HepG2 (cell line): ENCODE data around the gene UQCC5. TPM values are rescaled to one million over a fixed set of nuclear protein-coding genes. Genes with fewer than 3 reads are reported as not detected.
A peak's percentile ranks its signal among the peaks of the same experiment; 100 is the strongest.

Experiments
- AKAP8 ChIP-seq: sonication (generic); formaldehyde crosslinking; IDR thresholded peaks from 2 replicates; pipeline ENCODE4 v1.5.1; 2020; ENCODE audit warnings: mild to moderate bottlenecking, missing genetic modification reagents
- ATRX ChIP-seq: sonication (generic); formaldehyde crosslinking; IDR thresholded peaks from 2 replicates; pipeline ENCODE4 v1.4.0; 2020; ENCODE audit warnings: missing genetic modification reagents, borderline replicate concordance
- CHCHD3 ChIP-seq: sonication (generic); formaldehyde crosslinking; IDR thresholded peaks from 2 replicates; pipeline ENCODE4 v1.8.0; 2022; ENCODE audit warnings: mild to moderate bottlenecking, missing genetic modification reagents, moderate library complexity
- HDAC2 ChIP-seq: sonication (generic); formaldehyde crosslinking; IDR thresholded peaks from 2 replicates; pipeline ENCODE4 v1.4.0; 2020; ENCODE audit warnings: missing genetic modification reagents
- KLF15 ChIP-seq: sonication (generic); formaldehyde crosslinking; IDR thresholded peaks from 2 replicates; pipeline ENCODE4 v1.8.1; 2023; ENCODE audit warnings: borderline replicate concordance, mild to moderate bottlenecking, inconsistent platforms, missing genetic modification reagents, mixed read lengths
- MATR3 ChIP-seq: sonication (generic); formaldehyde crosslinking; IDR thresholded peaks from 2 replicates; pipeline ENCODE4 v1.4.0; 2020; ENCODE audit warnings: missing genetic modification reagents
- MED1 ChIP-seq: sonication (generic); formaldehyde crosslinking; IDR thresholded peaks from 2 replicates; pipeline ENCODE4 v1.4.0; 2020; ENCODE audit warnings: missing genetic modification reagents
- NFIB ChIP-seq: sonication (generic); formaldehyde crosslinking; IDR thresholded peaks from 2 replicates; pipeline ENCODE4 v1.9.0; 2021; ENCODE audit warnings: missing genetic modification reagents, mild to moderate bottlenecking, borderline replicate concordance
- PITX1 ChIP-seq: sonication (generic); formaldehyde crosslinking; IDR thresholded peaks from 2 replicates; pipeline ENCODE4 v1.5.1; 2020; ENCODE audit warnings: mild to moderate bottlenecking, missing genetic modification reagents
- RFX1 ChIP-seq: fragments of 450-650 bp; IDR thresholded peaks from 2 replicates; pipeline ENCODE4 v1.6.1; 2017
- RFX3 ChIP-seq: IDR thresholded peaks from 2 replicates; pipeline ENCODE4 v1.6.1; 2016; ENCODE audit warnings: missing biosample characterization, missing genetic modification reagents
- SATB2 ChIP-seq: sonication (generic); formaldehyde crosslinking; IDR thresholded peaks from 2 replicates; pipeline ENCODE4 v1.5.0; 2020; ENCODE audit warnings: missing genetic modification reagents
- TARDBP ChIP-seq: sonication (generic); formaldehyde crosslinking; IDR thresholded peaks from 2 replicates; pipeline ENCODE4 v1.8.0; 2022; ENCODE audit warnings: mild to moderate bottlenecking, missing genetic modification reagents
- XRCC5 ChIP-seq: fragments of 200-400 bp; formaldehyde crosslinking; optimal IDR thresholded peaks from 2 replicates; pipeline ENCODE3; 2017; ENCODE audit warnings: mild to moderate bottlenecking, low read length
- ZNF333 ChIP-seq: sonication (generic); formaldehyde crosslinking; IDR thresholded peaks from 2 replicates; pipeline ENCODE4 v1.4.0; 2020; ENCODE audit warnings: mild to moderate bottlenecking, missing genetic modification reagents, borderline replicate concordance
- ZNF841 ChIP-seq: sonication (generic); formaldehyde crosslinking; IDR thresholded peaks from 2 replicates; pipeline ENCODE4 v1.8.1; 2023; ENCODE audit warnings: missing genetic modification reagents, borderline replicate concordance
- polyA plus RNA-seq, 8 experiments: library from polyadenylated mRNA; depleted of rRNA in 3 of 8; stranded (reverse) in 7 of 8; unstranded in 1 of 8; fragments of >200 nt; fragmentation: Illumina TruSeq in 4 of 8; extraction: Trizol in 4 of 8; gene quantifications; 2 replicates each; pipeline versions ENCODE4 v1.2.1 to v1.2.3, GENCODE V29; 2011 to 2016; ENCODE audit warnings: low read depth in 4 of 8, missing spikeins in 1 of 8, mixed read lengths in 1 of 8; ENCODE audit not compliant: insufficient read depth in 1 of 8
- total RNA-seq, 5 experiments: library from RNA; depleted of rRNA; stranded (reverse); fragments of >200 nt; fragmentation: Illumina TruSeq; extraction: Trizol; gene quantifications; 2 replicates each; pipeline ENCODE4 v1.2.3, GENCODE V29; 2016; ENCODE audit warnings: low read depth in 1 of 5
- TF ChIP-seq, protein P1 (sequence below): sonication (generic); formaldehyde crosslinking; IDR thresholded peaks from 2 replicates; pipeline ENCODE4 v1.5.0; 2020; ENCODE audit warnings: missing genetic modification reagents, mild to moderate bottlenecking, borderline replicate concordance
- TF ChIP-seq, protein P2 (sequence below): IDR thresholded peaks from 2 replicates; pipeline ENCODE4 v1.6.1; 2012; ENCODE audit warnings: inconsistent platforms
- TF ChIP-seq, protein P3 (sequence below): sonication (generic); formaldehyde crosslinking; IDR thresholded peaks from 2 replicates; pipeline ENCODE4 v1.8.1; 2023; ENCODE audit warnings: mild to moderate bottlenecking, missing genetic modification reagents
- TF ChIP-seq, protein P4 (sequence below): sonication (generic); formaldehyde crosslinking; IDR thresholded peaks from 2 replicates; pipeline ENCODE4 v1.8.1; 2023; ENCODE audit warnings: mild to moderate bottlenecking, missing genetic modification reagents
- TF ChIP-seq, protein P5 (sequence below): sonication (generic); formaldehyde crosslinking; IDR thresholded peaks from 2 replicates; pipeline ENCODE4; 2020; ENCODE audit warnings: missing genetic modification reagents, mild to moderate bottlenecking, borderline replicate concordance
- TF ChIP-seq, protein P6 (sequence below): IDR thresholded peaks from 2 replicates; pipeline ENCODE4 v1.6.1; 2018; ENCODE audit warnings: missing genetic modification reagents, mild to moderate bottlenecking, missing compliant biosample characterization

The UQCC5 gene
- total and polyA plus RNA-seq, 2 of the 13 experiments (the other 11 are each of a cell fraction or from before 2014, with no cell fraction given): 15.4 to 29.5 TPM

DNA sequence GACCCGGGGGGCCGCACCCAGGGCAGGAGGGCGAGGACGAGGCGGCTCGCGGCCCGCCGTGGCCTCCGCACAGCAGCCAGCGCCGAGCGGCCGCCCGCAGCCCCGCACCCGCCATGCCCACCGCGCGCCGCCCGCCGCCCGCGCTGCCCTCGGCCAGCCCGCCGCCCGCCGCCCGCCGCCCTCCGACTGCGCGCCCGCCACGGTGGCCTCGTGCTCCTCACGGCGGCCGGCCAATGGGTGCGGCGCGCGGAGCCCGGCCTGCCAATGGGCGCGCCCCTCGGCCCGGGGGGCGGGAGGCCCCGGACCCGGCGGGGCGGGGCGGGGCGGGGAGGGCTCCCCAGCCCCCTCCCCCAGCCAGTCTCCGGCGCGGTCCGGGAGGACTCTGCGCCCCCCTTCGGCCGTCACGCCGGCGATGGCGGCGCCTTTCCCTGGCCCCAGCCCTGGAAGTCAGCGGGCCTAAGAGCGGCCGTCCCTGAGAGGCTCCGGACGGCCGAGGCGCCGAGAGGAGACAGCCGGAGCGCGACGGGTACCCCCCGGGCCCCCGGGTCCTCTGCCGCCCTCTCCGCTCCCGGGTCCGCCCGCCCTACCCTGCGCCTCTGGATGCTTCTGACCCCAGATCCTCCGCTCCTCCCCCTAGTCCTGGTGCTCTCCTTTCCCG, 2.7 kb upstream of the UQCC5 start, which contains the start of gene NT5DC2 (continued):
- TF ChIP-seq, protein P1, sequence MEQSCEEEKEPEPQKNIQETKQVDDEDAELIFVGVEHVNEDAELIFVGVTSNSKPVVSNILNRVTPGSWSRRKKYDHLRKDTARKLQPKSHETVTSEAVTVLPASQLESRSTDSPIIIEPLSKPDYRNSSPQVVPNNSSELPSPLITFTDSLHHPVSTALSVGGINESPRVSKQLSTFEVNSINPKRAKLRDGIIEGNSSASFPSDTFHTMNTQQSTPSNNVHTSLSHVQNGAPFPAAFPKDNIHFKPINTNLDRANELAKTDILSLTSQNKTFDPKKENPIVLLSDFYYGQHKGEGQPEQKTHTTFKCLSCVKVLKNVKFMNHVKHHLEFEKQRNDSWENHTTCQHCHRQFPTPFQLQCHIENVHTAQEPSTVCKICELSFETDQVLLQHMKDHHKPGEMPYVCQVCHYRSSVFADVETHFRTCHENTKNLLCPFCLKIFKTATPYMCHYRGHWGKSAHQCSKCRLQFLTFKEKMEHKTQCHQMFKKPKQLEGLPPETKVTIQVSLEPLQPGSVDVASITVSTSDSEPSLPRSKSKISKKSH (CRISPR knock-in tag): no peak
- TF ChIP-seq ZNF333: no peak
- no peak for TF ChIP-seq HDAC2 (CRISPR knock-in tag)
- no peak for TF ChIP-seq TARDBP (CRISPR knock-in tag)
- no peak for TF ChIP-seq CHCHD3 (CRISPR knock-in tag)
- TF ChIP-seq ATRX: no peak
- peak; percentile 82; the same call in 1 of the 2 replicates for TF ChIP-seq KLF15
- TF ChIP-seq, protein P2, sequence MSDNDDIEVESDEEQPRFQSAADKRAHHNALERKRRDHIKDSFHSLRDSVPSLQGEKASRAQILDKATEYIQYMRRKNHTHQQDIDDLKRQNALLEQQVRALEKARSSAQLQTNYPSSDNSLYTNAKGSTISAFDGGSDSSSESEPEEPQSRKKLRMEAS: peak; percentile 70; the same call in 1 of the 2 replicates
- TF ChIP-seq RFX3 (CRISPR knock-in tag): no peak
- no peak for TF ChIP-seq MATR3 (CRISPR knock-in tag)
- TF ChIP-seq, protein P3, sequence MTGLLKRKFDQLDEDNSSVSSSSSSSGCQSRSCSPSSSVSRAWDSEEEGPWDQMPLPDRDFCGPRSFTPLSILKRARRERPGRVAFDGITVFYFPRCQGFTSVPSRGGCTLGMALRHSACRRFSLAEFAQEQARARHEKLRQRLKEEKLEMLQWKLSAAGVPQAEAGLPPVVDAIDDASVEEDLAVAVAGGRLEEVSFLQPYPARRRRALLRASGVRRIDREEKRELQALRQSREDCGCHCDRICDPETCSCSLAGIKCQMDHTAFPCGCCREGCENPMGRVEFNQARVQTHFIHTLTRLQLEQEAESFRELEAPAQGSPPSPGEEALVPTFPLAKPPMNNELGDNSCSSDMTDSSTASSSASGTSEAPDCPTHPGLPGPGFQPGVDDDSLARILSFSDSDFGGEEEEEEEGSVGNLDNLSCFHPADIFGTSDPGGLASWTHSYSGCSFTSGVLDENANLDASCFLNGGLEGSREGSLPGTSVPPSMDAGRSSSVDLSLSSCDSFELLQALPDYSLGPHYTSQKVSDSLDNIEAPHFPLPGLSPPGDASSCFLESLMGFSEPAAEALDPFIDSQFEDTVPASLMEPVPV: peak; percentile 23; the same call in 1 of the 2 replicates
- TF ChIP-seq PITX1 (CRISPR knock-in tag): no peak
- TF ChIP-seq ZNF841 (CRISPR knock-in tag): no peak
- peak; percentile 24 for TF ChIP-seq XRCC5
- TF ChIP-seq SATB2 (CRISPR knock-in tag): no peak
- TF ChIP-seq, protein P4, sequence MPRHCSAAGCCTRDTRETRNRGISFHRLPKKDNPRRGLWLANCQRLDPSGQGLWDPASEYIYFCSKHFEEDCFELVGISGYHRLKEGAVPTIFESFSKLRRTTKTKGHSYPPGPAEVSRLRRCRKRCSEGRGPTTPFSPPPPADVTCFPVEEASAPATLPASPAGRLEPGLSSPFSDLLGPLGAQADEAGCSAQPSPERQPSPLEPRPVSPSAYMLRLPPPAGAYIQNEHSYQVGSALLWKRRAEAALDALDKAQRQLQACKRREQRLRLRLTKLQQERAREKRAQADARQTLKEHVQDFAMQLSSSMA (CRISPR knock-in tag): 0 out of 2 replicates have a peak, but pooled peaks have one; percentile 22
- TF ChIP-seq, protein P5, sequence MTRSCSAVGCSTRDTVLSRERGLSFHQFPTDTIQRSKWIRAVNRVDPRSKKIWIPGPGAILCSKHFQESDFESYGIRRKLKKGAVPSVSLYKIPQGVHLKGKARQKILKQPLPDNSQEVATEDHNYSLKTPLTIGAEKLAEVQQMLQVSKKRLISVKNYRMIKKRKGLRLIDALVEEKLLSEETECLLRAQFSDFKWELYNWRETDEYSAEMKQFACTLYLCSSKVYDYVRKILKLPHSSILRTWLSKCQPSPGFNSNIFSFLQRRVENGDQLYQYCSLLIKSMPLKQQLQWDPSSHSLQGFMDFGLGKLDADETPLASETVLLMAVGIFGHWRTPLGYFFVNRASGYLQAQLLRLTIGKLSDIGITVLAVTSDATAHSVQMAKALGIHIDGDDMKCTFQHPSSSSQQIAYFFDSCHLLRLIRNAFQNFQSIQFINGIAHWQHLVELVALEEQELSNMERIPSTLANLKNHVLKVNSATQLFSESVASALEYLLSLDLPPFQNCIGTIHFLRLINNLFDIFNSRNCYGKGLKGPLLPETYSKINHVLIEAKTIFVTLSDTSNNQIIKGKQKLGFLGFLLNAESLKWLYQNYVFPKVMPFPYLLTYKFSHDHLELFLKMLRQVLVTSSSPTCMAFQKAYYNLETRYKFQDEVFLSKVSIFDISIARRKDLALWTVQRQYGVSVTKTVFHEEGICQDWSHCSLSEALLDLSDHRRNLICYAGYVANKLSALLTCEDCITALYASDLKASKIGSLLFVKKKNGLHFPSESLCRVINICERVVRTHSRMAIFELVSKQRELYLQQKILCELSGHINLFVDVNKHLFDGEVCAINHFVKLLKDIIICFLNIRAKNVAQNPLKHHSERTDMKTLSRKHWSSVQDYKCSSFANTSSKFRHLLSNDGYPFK (CRISPR knock-in tag): 0 out of 2 replicates have a peak, but pooled peaks have one; percentile 14
- TF ChIP-seq MED1 (CRISPR knock-in tag): no peak
- TF ChIP-seq AKAP8 (CRISPR knock-in tag): no peak
- TF ChIP-seq, protein P6, sequence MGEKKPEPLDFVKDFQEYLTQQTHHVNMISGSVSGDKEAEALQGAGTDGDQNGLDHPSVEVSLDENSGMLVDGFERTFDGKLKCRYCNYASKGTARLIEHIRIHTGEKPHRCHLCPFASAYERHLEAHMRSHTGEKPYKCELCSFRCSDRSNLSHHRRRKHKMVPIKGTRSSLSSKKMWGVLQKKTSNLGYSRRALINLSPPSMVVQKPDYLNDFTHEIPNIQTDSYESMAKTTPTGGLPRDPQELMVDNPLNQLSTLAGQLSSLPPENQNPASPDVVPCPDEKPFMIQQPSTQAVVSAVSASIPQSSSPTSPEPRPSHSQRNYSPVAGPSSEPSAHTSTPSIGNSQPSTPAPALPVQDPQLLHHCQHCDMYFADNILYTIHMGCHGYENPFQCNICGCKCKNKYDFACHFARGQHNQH (CRISPR knock-in tag): no peak
- no peak for TF ChIP-seq NFIB
- no peak for TF ChIP-seq RFX1
